ENCODE measurements around the gene LST1. TPM values are rescaled to one million over a fixed set of nuclear protein-coding genes. Genes with fewer than 3 reads are reported as not detected.

LST1 gene
- total RNA-seq, 4 donors from 2014 or later = 3.7 to 72.9 (median 6.7) TPM

GRCh38 chr6:31559958-31560696, 25.9 kb upstream of the LST1 start:
- H3K4me1 ChIP-seq = peaks cover 29% of the 10 kb centered on the region
- no peak overlapping the region for H3K4me3 ChIP-seq
- no peaks in the 10 kb centered on the region for H3K27me3 ChIP-seq
- peaks cover 41% of the 10 kb centered on the region for H3K36me3 ChIP-seq
- no peak for DNase-seq (ENCODE audit: low spot score in 2 of 2)
- WGBS = 54% methylated on average over 7 of the region's 7 CpGs
- H3K27ac ChIP-seq = peak overlapping the region; percentile 13
- TF ChIP-seq EP300 (IDR thresholded peaks at IDR 0.05) (no peak), POLR2AphosphoS5 (IDR thresholded peaks at IDR 0.05) (no peak), CTCF (IDR thresholded peaks at IDR 0.05) (no peak), POLR2A (IDR thresholded peaks at IDR 0.05) (no peak)
- no peaks in the 10 kb centered on the region for H3K9me3 ChIP-seq

GRCh38 chr6:31560697-31561058, 25.4 kb upstream of the LST1 start:
- Histone ChIP-seq H3K27ac (peak overlapping the region; percentile 13), H3K36me3 (peaks cover 41% of the 10 kb centered on the region), H3K9me3 (no peaks in the 10 kb centered on the region), H3K27me3 (no peaks in the 10 kb centered on the region), H3K4me1 (peaks cover 29% of the 10 kb centered on the region), H3K4me3 (no peak overlapping the region)
- no peak for DNase-seq (ENCODE audit: low spot score in 2 of 2)
- TF ChIP-seq POLR2AphosphoS5 (IDR thresholded peaks at IDR 0.05) (no peak), POLR2A (IDR thresholded peaks at IDR 0.05) (no peak), EP300 (IDR thresholded peaks at IDR 0.05) (no peak), CTCF (IDR thresholded peaks at IDR 0.05) (no peak)

- H3K27ac ChIP-seq = no peak overlapping the region
- 54% methylated on average over 9 of the region's 9 CpGs for WGBS
- peaks cover 3% of the 10 kb centered on the region for H3K27me3 ChIP-seq
- TF ChIP-seq POLR2AphosphoS5 (IDR thresholded peaks at IDR 0.05) (no peak), POLR2A (IDR thresholded peaks at IDR 0.05) (no peak), EP300 (IDR thresholded peaks at IDR 0.05) (no peak), CTCF (IDR thresholded peaks at IDR 0.05) (no peak)
- H3K4me3 ChIP-seq = no peak overlapping the region
- H3K4me1 ChIP-seq = peaks cover 7% of the 10 kb centered on the region
- H3K9me3 ChIP-seq = no peaks in the 10 kb centered on the region
- no peak for DNase-seq (ENCODE audit: low spot score in 2 of 2)
- no peaks in the 10 kb centered on the region for H3K36me3 ChIP-seq
These were observed 18.3 kb upstream of the LST1 start for GRCh38 chr6:31567531-31568370.

GRCh38 chr6:31568537-31568961, 17.5 kb upstream of the LST1 start:
- H3K4me1 ChIP-seq = peaks cover 4% of the 10 kb centered on the region

More at GRCh38 chr6:31568537-31568961, 17.5 kb upstream of the LST1 start:
- 71% methylated on average over 3 of the region's 3 CpGs for WGBS
- Histone ChIP-seq H3K4me3 (no peak overlapping the region), H3K36me3 (no peaks in the 10 kb centered on the region), H3K27ac (no peak overlapping the region), H3K27me3 (peaks cover 3% of the 10 kb centered on the region), H3K9me3 (no peaks in the 10 kb centered on the region)
- TF ChIP-seq POLR2AphosphoS5 (IDR thresholded peaks at IDR 0.05) = no peak
- TF ChIP-seq CTCF (IDR thresholded peaks at IDR 0.05) = no peak
- TF ChIP-seq EP300 (IDR thresholded peaks at IDR 0.05) = no peak
- TF ChIP-seq POLR2A (IDR thresholded peaks at IDR 0.05) = no peak
- no peak for DNase-seq (ENCODE audit: low spot score in 2 of 2)

All from suprapubic skin (tissue), 4 donors.